Measurements from ENCODE around the gene ATAD3B. TPM values are rescaled to one million over a fixed set of nuclear protein-coding genes. Genes with fewer than 3 reads are reported as not detected.

The ATAD3B gene
- total and polyA plus RNA-seq, 2 of the 13 experiments (the other 11 are each of a cell fraction or from before 2014, with no cell fraction given): 9.6 to 31.1 TPM

DNA sequence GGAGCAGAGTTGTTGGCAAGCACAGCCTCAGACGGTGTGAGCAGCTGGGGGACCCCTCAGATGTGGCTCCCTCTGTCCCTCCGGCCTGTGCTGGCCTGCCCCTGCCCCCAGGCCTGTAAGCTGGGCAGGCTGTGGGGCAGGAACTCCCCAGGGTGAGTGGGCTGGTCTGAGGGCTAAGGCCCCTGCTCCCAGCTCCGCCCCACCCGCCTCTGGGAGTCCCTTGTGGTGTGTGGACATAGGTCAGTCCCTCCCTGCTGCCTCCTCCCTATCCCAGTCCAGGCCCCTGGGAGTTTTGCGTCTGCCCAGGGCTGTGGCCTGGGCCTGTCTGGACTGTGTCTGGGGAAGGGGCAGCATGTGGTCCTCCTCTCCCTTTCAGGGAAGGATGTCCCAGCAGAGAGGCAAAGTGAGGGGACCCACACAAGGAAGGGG is 39.7 kb upstream of the ATAD3B start (continued):
- TF ChIP-seq PAXIP1 (CRISPR knock-in tag; conservative IDR thresholded peaks at IDR 0.05) (peak; percentile 74), REPIN1 (CRISPR knock-in tag; IDR thresholded peaks at IDR 0.05; ENCODE audit: borderline replicate concordance, low read depth) (peak; percentile 42; the same call in 1 of the 2 replicates), PHF5A (CRISPR knock-in tag; IDR thresholded peaks at IDR 0.05; ENCODE audit: low read depth, unreplicated experiment) (no peak), LBX2 (CRISPR knock-in tag; IDR thresholded peaks at IDR 0.05; ENCODE audit: borderline replicate concordance) (0 out of 2 replicates have a peak, but pooled peaks have one; percentile 25), IRF2 (CRISPR knock-in tag; IDR thresholded peaks at IDR 0.05) (peak; percentile 76), ZNF329 (CRISPR knock-in tag; IDR thresholded peaks at IDR 0.05; ENCODE audit: low read depth) (0 out of 2 replicates have a peak, but pooled peaks have one; percentile 6), ZFYVE20 (CRISPR knock-in tag; IDR thresholded peaks at IDR 0.05; ENCODE audit: borderline replicate concordance, low read depth) (no peak), PCBP2 (optimal IDR thresholded peaks at IDR 0.05; ENCODE audit: low read depth, low read length, poor library complexity, severe bottlenecking) (peak; percentile 13), ZKSCAN8 (CRISPR knock-in tag; IDR thresholded peaks at IDR 0.05; ENCODE audit: borderline replicate concordance) (peak; percentile 84; the same call in 1 of the 2 replicates), JUND (CRISPR knock-in tag; IDR thresholded peaks at IDR 0.05) (peak; percentile 54; the same call in 1 of the 2 replicates), TOE1 (CRISPR knock-in tag; IDR thresholded peaks at IDR 0.05) (peak; percentile 27; the same call in 1 of the 2 replicates), ZNF563 (CRISPR knock-in tag; IDR thresholded peaks at IDR 0.05) (peak; percentile 64; the same call in 1 of the 2 replicates), ZBTB14 (CRISPR knock-in tag; IDR thresholded peaks at IDR 0.05) (0 out of 2 replicates have a peak, but pooled peaks have one; percentile 26), MEF2D (CRISPR knock-in tag; IDR thresholded peaks at IDR 0.05) (peak; percentile 32; the same call in 1 of the 2 replicates), HOXD1 (CRISPR knock-in tag; IDR thresholded peaks at IDR 0.05) (no peak), GTF2F1 (IDR thresholded peaks at IDR 0.05; ENCODE audit: low read length) (no peak), POLR2G (IDR thresholded peaks at IDR 0.05; ENCODE audit: low read depth, low read length) (peak; percentile 96), ESRRA (CRISPR knock-in tag; IDR thresholded peaks at IDR 0.05; ENCODE audit: low read depth) (no peak)
- TF ChIP-seq, protein P1, sequence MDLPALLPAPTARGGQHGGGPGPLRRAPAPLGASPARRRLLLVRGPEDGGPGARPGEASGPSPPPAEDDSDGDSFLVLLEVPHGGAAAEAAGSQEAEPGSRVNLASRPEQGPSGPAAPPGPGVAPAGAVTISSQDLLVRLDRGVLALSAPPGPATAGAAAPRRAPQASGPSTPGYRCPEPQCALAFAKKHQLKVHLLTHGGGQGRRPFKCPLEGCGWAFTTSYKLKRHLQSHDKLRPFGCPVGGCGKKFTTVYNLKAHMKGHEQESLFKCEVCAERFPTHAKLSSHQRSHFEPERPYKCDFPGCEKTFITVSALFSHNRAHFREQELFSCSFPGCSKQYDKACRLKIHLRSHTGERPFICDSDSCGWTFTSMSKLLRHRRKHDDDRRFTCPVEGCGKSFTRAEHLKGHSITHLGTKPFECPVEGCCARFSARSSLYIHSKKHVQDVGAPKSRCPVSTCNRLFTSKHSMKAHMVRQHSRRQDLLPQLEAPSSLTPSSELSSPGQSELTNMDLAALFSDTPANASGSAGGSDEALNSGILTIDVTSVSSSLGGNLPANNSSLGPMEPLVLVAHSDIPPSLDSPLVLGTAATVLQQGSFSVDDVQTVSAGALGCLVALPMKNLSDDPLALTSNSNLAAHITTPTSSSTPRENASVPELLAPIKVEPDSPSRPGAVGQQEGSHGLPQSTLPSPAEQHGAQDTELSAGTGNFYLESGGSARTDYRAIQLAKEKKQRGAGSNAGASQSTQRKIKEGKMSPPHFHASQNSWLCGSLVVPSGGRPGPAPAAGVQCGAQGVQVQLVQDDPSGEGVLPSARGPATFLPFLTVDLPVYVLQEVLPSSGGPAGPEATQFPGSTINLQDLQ (CRISPR knock-in tag; IDR thresholded peaks at IDR 0.05): 0 out of 2 replicates have a peak, but pooled peaks have one; percentile 50
- TF ChIP-seq, protein P2, sequence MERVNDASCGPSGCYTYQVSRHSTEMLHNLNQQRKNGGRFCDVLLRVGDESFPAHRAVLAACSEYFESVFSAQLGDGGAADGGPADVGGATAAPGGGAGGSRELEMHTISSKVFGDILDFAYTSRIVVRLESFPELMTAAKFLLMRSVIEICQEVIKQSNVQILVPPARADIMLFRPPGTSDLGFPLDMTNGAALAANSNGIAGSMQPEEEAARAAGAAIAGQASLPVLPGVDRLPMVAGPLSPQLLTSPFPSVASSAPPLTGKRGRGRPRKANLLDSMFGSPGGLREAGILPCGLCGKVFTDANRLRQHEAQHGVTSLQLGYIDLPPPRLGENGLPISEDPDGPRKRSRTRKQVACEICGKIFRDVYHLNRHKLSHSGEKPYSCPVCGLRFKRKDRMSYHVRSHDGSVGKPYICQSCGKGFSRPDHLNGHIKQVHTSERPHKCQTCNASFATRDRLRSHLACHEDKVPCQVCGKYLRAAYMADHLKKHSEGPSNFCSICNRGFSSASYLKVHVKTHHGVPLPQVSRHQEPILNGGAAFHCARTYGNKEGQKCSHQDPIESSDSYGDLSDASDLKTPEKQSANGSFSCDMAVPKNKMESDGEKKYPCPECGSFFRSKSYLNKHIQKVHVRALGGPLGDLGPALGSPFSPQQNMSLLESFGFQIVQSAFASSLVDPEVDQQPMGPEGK (CRISPR knock-in tag; IDR thresholded peaks at IDR 0.05): peak; percentile 96
